ENCODE measurements around the gene C16orf74.

The C16orf74 gene

DNA sequence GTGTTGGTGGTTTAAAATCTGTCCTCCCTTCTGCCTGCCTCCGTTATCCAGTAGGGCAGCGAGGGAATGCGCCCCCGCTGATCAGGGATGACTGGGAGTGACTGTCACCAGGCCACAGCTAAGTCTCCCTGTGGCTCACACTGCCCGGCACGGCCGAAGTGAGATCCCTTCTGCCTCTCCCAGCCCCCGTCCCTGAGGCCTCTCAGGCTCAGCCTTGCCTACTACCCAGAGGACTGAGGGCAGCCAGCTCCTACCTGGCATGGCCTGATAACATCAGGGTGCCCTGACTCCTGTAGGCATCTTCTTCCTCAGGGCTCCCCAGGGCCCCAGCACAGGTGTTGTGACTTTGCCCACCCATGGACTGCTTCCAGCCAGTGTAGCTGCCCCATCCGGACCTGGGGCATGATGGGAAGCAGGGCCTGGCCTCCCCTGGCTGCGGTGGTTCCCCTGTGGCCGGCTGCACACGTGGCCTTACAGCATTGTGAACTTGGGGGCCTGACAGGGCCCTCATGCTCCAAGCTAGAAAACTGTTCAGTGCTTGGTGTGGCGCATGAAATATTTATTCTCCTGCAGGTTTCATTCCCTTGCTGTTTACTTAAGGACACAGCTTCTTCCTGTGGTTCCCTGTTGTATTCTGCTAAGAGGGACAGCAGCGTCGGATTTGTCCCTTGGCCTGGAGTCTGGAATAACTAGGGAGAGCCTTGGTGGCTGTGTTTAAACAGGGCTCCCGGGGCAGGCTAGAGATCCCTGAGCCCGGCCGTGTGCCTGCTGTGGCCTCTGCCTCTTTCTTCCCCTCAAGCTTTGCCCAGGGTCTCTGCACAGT, 92.2 kb downstream of the C16orf74 start:
- no peak for DNase-seq (ENCODE audit: low read depth in 2 of 2, low spot score in 1 of 2)

DNA sequence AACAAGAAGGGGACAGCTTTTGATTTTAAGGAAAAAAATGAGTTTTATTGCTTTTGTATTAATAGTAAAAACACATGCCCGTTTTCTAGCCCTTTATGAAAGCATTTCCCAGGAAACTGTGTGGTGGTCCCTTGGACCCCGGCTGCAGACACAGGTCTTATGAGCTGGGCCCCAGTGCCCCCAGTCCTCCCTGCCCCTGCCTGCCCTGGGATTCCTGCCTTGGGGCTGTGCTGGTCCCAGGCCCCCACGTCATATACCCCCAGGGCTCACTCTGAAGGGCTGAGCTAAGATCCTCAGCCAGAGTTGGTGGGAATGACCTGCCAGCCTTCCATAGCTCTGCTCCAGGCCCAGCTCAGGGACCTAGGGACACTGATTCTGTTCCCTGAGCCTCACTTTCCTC, 92.9 kb downstream of the C16orf74 start:
- DNase-seq (ENCODE audit: low read depth in 2 of 2, low spot score in 1 of 2), result no peak

All from stimulated activated CD8-positive, alpha-beta memory T cell treated with anti-CD3 and anti-CD28 coated beads, Interleukin-4, amount 100 ng/mL, for 1 hour (primary cell).